Gastrocnemius medialis (tissue), 4 donors: Measurements from ENCODE around the gene BRDT. TPM values are rescaled to one million over a fixed set of nuclear protein-coding genes. Genes with fewer than 3 reads are reported as not detected.

Experiments used
- ATAC-seq, 2 donors: fragments of 150-250 bp; one replicate each; pipeline ENCODE4 v1.9.1; 2016
- DNase-seq, 2 donors: peaks; one replicate each; pipeline ENCODE4 v3.0.0-alpha.2; 2019
- H3K27ac ChIP-seq, 4 donors: fragments of 200-600 bp; sonication (generic); 1 replicate in 1 of 4; 2 replicates in 3 of 4; pipeline ENCODE4 v1.5.1; 2016 to 2018; ENCODE audit warnings: mild to moderate bottlenecking in 2 of 4, moderate library complexity in 1 of 4
- H3K27me3 ChIP-seq, 3 donors: fragments of 200-600 bp; sonication (generic) in 2 of 3; 1 replicate in 1 of 3; 2 replicates in 2 of 3; pipeline versions ENCODE4 v1.5.1 to v1.6.0; 2016 to 2019; ENCODE audit warnings: mild to moderate bottlenecking in 1 of 3, moderate library complexity in 1 of 3
- H3K36me3 ChIP-seq, 2 donors: fragments of 200-600 bp; sonication (generic) in 1 of 2; one replicate each; pipeline ENCODE4 v1.5.1; 2017 to 2018
- H3K4me1 ChIP-seq, 2 donors: fragments of 200-600 bp; sonication (generic) in 1 of 2; one replicate each; pipeline ENCODE4 v1.5.1; 2016 to 2017; ENCODE audit warnings: mild to moderate bottlenecking in 2 of 2
- H3K4me3 ChIP-seq, 4 donors: fragments of 200-600 bp; sonication (generic) in 3 of 4; 1 replicate in 1 of 4; 2 replicates in 3 of 4; pipeline ENCODE4 v1.5.1; 2016 to 2019; ENCODE audit warnings: mild to moderate bottlenecking in 2 of 4
- H3K9me3 ChIP-seq, 3 donors: fragments of 200-600 bp; sonication (generic) in 2 of 3; 1 replicate in 1 of 3; 2 replicates in 2 of 3; pipeline ENCODE4 v1.5.1; 2016 to 2019
- CTCF ChIP-seq, 5 experiments: fragments of 450-650 bp in 3 of 5; fragments of 200-600 bp in 2 of 5; sonication (generic) in 2 of 5; IDR thresholded peaks in 4 of 5; conservative IDR thresholded peaks in 1 of 5; 1 replicate in 4 of 5; 2 replicates in 1 of 5; pipeline ENCODE4 v1.5.1; 2016 to 2019; ENCODE audit warnings: antibody characterized with exemption in 5 of 5, mild to moderate bottlenecking in 3 of 5, moderate library complexity in 3 of 5
- POLR2A ChIP-seq, 2 donors: fragments of 450-650 bp; IDR thresholded peaks; one replicate each; pipeline ENCODE4 v1.6.1; 2017; ENCODE audit warnings: antibody characterized with exemption in 2 of 2, mild to moderate bottlenecking in 2 of 2, moderate library complexity in 2 of 2
- in situ Hi-C, 4 donors: fragments of 200-750 bp; cut with MboI; loops; one replicate each; pipeline versions ENCODE4 v1.15.0 to v1.8.0; 2017; ENCODE audit warnings: low sequenced_read_pairs in 4 of 4
- intact Hi-C: fragments of 100-400 bp; cut with DNase I; formaldehyde crosslinking; loops from one replicate; pipeline ENCODE4 v1.15.1; 2023; ENCODE audit warnings: low total_unique reads
- total RNA-seq, 4 donors: library from RNA; depleted of rRNA; stranded (reverse); fragments of >200 nt; gene quantifications; one replicate each; pipeline versions ENCODE4 v1.1.0 to v1.2.3, GENCODE V29; 2016

BRDT gene
- total RNA-seq, 4 donors from 2014 or later, result not detected

GRCh38 chr1:92030656-92031107, 81.5 kb downstream of the BRDT start:
- intact Hi-C loops, result no loop called here
- Histone ChIP-seq H3K4me3 (peak overlapping the region in 1 of 4 donors; percentile 55), H3K4me1 (no peaks in the 10 kb centered on the region), H3K27ac (no peak overlapping the region), H3K36me3 (no peaks in the 10 kb centered on the region), H3K9me3 (no peaks in the 10 kb centered on the region), H3K27me3 (peaks cover 0 to 20% (median 0%) of the 10 kb centered on the region in 3 donors)
- in situ Hi-C loops, result no loop called here
- TF ChIP-seq POLR2A (IDR thresholded peaks at IDR 0.05), result no peak
- DNase-seq, result no peak
- no peak for ATAC-seq

GRCh38 chr1:92031281-92032110, 82.3 kb downstream of the BRDT start:
- intact Hi-C loops, result no loop called here
- no peak overlapping the region for H3K27ac ChIP-seq

GRCh38 chr1:92037400-92037799, 88.2 kb downstream of the BRDT start:
- no peaks in the 10 kb centered on the region for H3K36me3 ChIP-seq
- H3K4me1 ChIP-seq, result no peaks in the 10 kb centered on the region
- no peaks in the 10 kb centered on the region for H3K9me3 ChIP-seq
- no peak for DNase-seq
- TF ChIP-seq POLR2A (IDR thresholded peaks at IDR 0.05), result no peak
- no peak for TF ChIP-seq CTCF (IDR thresholded peaks at IDR 0.05 in 4 of 5, conservative IDR thresholded peaks at IDR 0.05 in 1 of 5)
- intact Hi-C loops, result no loop called here
- no peak overlapping the region for H3K4me3 ChIP-seq
- no peak for ATAC-seq
- in situ Hi-C loops, result no loop called here
- no peak overlapping the region for H3K27ac ChIP-seq
- no peaks in the 10 kb centered on the region for H3K27me3 ChIP-seq

More at GRCh38 chr1:92031281-92032110, 82.3 kb downstream of the BRDT start:
- ATAC-seq (no peak), DNase-seq (no peak)
- no peak for TF ChIP-seq CTCF (IDR thresholded peaks at IDR 0.05 in 4 of 5, conservative IDR thresholded peaks at IDR 0.05 in 1 of 5)
- TF ChIP-seq POLR2A (IDR thresholded peaks at IDR 0.05), result no peak
- peaks cover 0 to 20% (median 0%) of the 10 kb centered on the region in 3 donors for H3K27me3 ChIP-seq
- no peaks in the 10 kb centered on the region for H3K9me3 ChIP-seq
- H3K36me3 ChIP-seq, result no peaks in the 10 kb centered on the region
- H3K4me1 ChIP-seq, result no peaks in the 10 kb centered on the region
- in situ Hi-C loops, result no loop called here
- no peak overlapping the region for H3K4me3 ChIP-seq

- Histone ChIP-seq H3K27me3 (no peaks in the 10 kb centered on the region), H3K9me3 (no peaks in the 10 kb centered on the region), H3K4me3 (no peak overlapping the region), H3K36me3 (no peaks in the 10 kb centered on the region), H3K27ac (no peak overlapping the region), H3K4me1 (no peaks in the 10 kb centered on the region)
- intact Hi-C loops, result no loop called here
- DNase-seq, result no peak
- TF ChIP-seq CTCF (IDR thresholded peaks at IDR 0.05 in 4 of 5, conservative IDR thresholded peaks at IDR 0.05 in 1 of 5) (no peak), POLR2A (IDR thresholded peaks at IDR 0.05) (no peak)
- in situ Hi-C loops, result no loop called here
- no peak for ATAC-seq
Measured at GRCh38 chr1:92038695-92039346, 89.6 kb downstream of the BRDT start.

GRCh38 chr1:92040971-92041370, 91.8 kb downstream of the BRDT start:
- Histone ChIP-seq H3K4me3 (no peak overlapping the region), H3K27ac (no peak overlapping the region), H3K4me1 (no peaks in the 10 kb centered on the region), H3K27me3 (no peaks in the 10 kb centered on the region), H3K36me3 (no peaks in the 10 kb centered on the region), H3K9me3 (no peaks in the 10 kb centered on the region)
- ATAC-seq (no peak), DNase-seq (no peak)
- intact Hi-C loops, result no loop called here
- no peak for TF ChIP-seq CTCF (IDR thresholded peaks at IDR 0.05 in 4 of 5, conservative IDR thresholded peaks at IDR 0.05 in 1 of 5)
- TF ChIP-seq POLR2A (IDR thresholded peaks at IDR 0.05), result no peak
- in situ Hi-C loops, result no loop called here
